Vagina (tissue), 2 donors: ENCODE results near the gene MATK. TPM values are rescaled to one million over a fixed set of nuclear protein-coding genes. Genes with fewer than 3 reads are reported as not detected.

Source experiments
- DNase-seq, 2 donors: peaks; one replicate each; pipeline ENCODE4 v3.0.0-alpha.2; 2017; ENCODE audit errors: extremely low spot score in 2 of 2
- H3K27ac ChIP-seq: fragments of 200-600 bp; sonication (generic); one replicate; pipeline ENCODE4 v1.5.1; 2019
- H3K27me3 ChIP-seq: fragments of 200-600 bp; sonication (generic); one replicate; pipeline ENCODE4 v1.5.1; 2019
- H3K36me3 ChIP-seq, 2 donors: fragments of 200-600 bp; sonication (generic); one replicate each; pipeline ENCODE4 v1.5.1; 2017 to 2019
- H3K4me1 ChIP-seq: fragments of 200-600 bp; sonication (generic); one replicate; pipeline ENCODE4 v1.5.1; 2019
- H3K4me3 ChIP-seq, 2 donors: fragments of 200-600 bp; sonication (generic); 1 replicate in 1 of 2; 2 replicates in 1 of 2; pipeline ENCODE4 v1.5.1; 2016 to 2019
- H3K9me3 ChIP-seq: fragments of 200-600 bp; sonication (generic); one replicate; pipeline ENCODE4 v1.5.1; 2019
- POLR2A ChIP-seq, 2 donors: fragments of 450-650 bp; IDR thresholded peaks; one replicate each; pipeline ENCODE4 v1.6.1; 2017; ENCODE audit warnings: antibody characterized with exemption in 2 of 2, mild to moderate bottlenecking in 2 of 2, moderate library complexity in 2 of 2
- POLR2AphosphoS5 ChIP-seq, 2 donors: sonication (generic); formaldehyde crosslinking; IDR thresholded peaks; one replicate each; pipeline ENCODE4 v1.9.0; 2017; ENCODE audit warnings: antibody characterized with exemption in 2 of 2, mild to moderate bottlenecking in 2 of 2, low read depth in 1 of 2; ENCODE audit not compliant: insufficient read depth in 1 of 2
- intact Hi-C: fragments of 100-400 bp; cut with DNase I; formaldehyde crosslinking; loops from one replicate; pipeline ENCODE4 v1.15.1; 2023
- total RNA-seq: library from RNA; depleted of rRNA; stranded (reverse); fragments of >200 nt; gene quantifications from one replicate; pipeline ENCODE4 v1.2.3, GENCODE V29; 2016
- TF ChIP-seq, protein P1 (sequence below), 3 experiments: fragments of 450-650 bp in 2 of 3; fragments of 200-600 bp in 1 of 3; sonication (generic) in 1 of 3; IDR thresholded peaks; one replicate each; pipeline ENCODE4 v1.5.1; 2017 to 2019; ENCODE audit warnings: antibody characterized with exemption in 3 of 3, mild to moderate bottlenecking in 2 of 3, moderate library complexity in 2 of 3

The MATK gene
- total RNA-seq, 1 donor from 2014 or later, result 1.2 TPM

DNA sequence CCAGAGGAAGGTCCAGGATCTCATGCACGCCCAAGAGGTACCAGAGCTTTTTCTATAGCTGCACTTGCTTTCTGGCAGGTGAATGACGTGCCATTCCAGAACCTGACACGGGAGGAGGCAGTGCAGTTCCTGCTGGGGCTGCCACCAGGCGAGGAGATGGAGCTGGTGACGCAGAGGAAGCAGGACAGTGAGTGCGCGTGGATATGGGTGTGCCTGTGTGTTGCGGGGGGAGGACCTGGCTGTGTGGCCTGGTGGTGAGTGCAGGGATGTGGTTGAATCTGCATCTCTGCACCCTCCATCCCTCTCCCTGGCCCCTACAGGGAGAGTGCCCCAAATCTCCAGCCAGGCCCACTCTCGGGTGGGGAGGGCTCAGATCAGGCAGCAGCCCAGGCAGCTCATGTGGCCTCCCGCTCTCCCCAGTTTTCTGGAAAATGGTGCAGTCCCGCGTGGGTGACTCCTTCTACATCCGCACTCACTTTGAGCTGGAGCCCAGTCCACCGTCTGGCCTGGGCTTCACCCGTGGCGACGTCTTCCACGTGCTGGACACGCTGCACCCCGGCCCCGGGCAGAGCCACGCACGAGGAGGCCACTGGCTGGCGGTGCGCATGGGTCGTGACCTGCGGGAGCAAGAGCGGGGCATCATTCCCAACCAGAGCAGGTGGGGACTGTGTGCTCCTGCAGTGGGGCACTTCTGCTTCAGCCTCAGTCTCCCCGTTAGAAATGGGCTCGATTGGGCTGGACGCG lies 47.5 kb downstream of the MATK start:
- TF ChIP-seq POLR2A (IDR thresholded peaks at IDR 0.05) (no peak), POLR2AphosphoS5 (IDR thresholded peaks at IDR 0.05; ENCODE audit: insufficient read depth in 1 of 2, low read depth in 1 of 2) (no peak)
- TF ChIP-seq, protein P1, sequence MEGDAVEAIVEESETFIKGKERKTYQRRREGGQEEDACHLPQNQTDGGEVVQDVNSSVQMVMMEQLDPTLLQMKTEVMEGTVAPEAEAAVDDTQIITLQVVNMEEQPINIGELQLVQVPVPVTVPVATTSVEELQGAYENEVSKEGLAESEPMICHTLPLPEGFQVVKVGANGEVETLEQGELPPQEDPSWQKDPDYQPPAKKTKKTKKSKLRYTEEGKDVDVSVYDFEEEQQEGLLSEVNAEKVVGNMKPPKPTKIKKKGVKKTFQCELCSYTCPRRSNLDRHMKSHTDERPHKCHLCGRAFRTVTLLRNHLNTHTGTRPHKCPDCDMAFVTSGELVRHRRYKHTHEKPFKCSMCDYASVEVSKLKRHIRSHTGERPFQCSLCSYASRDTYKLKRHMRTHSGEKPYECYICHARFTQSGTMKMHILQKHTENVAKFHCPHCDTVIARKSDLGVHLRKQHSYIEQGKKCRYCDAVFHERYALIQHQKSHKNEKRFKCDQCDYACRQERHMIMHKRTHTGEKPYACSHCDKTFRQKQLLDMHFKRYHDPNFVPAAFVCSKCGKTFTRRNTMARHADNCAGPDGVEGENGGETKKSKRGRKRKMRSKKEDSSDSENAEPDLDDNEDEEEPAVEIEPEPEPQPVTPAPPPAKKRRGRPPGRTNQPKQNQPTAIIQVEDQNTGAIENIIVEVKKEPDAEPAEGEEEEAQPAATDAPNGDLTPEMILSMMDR (IDR thresholded peaks at IDR 0.05), result no peak
- Histone ChIP-seq H3K4me1 (no peaks in the 10 kb centered on the region), H3K9me3 (no peaks in the 10 kb centered on the region), H3K27ac (no peak overlapping the region), H3K36me3 (no peaks in the 10 kb centered on the region), H3K27me3 (no peaks in the 10 kb centered on the region), H3K4me3 (no peak overlapping the region)
- no peak for DNase-seq
- intact Hi-C loops, result no loop called here

DNA sequence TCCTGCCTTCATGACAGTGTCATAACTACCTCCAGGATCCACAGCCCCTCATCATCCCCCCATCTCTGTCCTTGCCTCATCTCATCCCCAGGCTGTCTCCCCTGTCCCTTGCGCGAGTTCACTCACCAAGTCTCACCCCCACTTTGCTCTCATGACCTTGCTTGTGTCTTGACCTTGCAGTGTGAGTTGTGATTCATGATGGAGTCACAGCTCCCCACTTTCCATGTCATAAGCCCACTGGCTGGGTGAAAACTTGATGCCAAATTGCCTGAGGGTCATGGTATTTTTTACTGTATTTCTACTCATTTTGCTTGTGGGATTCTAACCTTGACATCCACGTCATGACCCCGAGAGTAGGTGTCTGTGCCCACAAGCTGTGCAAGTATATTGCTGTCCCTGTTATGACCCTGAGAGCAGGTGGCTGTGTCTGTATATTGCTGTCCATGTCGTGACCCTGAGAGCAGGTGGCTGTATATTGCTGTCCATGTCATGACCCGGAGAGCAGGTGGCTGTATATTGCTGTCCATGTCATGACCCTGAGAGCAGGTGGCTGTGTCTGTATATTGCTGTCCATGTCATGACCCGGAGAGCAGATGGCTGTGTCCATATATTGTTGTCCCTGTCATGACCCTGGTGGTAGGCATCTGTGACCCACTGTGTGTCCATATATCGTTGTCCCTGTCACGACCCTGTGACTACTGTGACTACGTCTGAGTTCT lies 48.5 kb downstream of the MATK start:
- H3K27ac ChIP-seq, result no peak overlapping the region
- no peaks in the 10 kb centered on the region for H3K27me3 ChIP-seq
- DNase-seq, result no peak
- H3K36me3 ChIP-seq, result no peaks in the 10 kb centered on the region
- intact Hi-C loops, result no loop called here
- H3K9me3 ChIP-seq, result no peaks in the 10 kb centered on the region
- no peaks in the 10 kb centered on the region for H3K4me1 ChIP-seq
- TF ChIP-seq POLR2A (IDR thresholded peaks at IDR 0.05), result no peak
- no peak for TF ChIP-seq POLR2AphosphoS5 (IDR thresholded peaks at IDR 0.05; ENCODE audit: insufficient read depth in 1 of 2, low read depth in 1 of 2)
- TF ChIP-seq, protein P1 (IDR thresholded peaks at IDR 0.05), result no peak
- no peak overlapping the region for H3K4me3 ChIP-seq

DNA sequence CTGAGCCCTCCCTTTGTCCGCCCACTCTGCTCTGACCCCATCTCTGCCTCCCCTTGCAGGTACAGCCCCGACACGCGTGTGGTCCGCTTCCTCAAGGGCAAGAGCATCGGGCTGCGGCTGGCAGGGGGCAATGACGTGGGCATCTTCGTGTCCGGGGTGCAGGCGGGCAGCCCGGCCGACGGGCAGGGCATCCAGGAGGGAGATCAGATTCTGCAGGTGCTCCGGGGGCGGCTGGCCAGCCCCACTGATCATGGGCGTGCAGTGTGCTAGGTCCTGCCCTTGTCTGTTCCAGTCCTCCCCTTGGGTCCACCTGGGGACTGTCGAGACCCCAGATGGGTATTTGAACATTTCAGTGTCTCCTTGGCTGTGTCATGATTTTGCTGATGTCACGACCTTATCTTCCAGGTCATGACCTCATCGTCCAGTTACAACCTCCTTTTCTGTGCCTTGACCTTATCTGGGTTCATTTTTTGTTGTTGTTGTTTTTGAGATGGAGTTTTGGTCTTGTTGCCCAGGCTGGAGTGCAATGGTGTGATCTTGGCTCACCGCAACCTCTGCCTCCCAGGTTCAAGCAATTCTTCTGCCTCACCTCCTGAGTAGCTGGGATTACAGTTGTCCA lies 50.0 kb downstream of the MATK start:
- Histone ChIP-seq H3K36me3 (no peaks in the 10 kb centered on the region), H3K4me1 (no peaks in the 10 kb centered on the region), H3K4me3 (no peak overlapping the region), H3K9me3 (no peaks in the 10 kb centered on the region), H3K27me3 (no peaks in the 10 kb centered on the region), H3K27ac (no peak overlapping the region)
- TF ChIP-seq POLR2AphosphoS5 (IDR thresholded peaks at IDR 0.05; ENCODE audit: insufficient read depth in 1 of 2, low read depth in 1 of 2) (no peak), POLR2A (IDR thresholded peaks at IDR 0.05) (no peak)
- TF ChIP-seq, protein P1 (IDR thresholded peaks at IDR 0.05), result no peak
- intact Hi-C loops, result no loop called here
- no peak for DNase-seq

DNA sequence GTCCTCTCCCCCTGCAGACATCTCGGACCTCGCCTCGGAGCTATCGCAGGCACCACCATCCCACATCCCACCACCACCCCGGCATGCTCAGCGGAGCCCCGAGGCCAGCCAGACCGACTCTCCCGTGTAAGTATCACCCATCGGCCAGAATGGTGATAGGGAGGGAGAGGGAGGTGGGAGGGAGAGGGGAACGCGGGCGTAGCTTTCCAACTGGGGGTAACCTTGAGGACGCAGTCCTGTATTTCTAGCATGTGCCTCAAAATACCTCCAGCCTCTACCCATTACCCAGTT lies 51.9 kb downstream of the MATK start:
- Histone ChIP-seq H3K27me3 (no peaks in the 10 kb centered on the region), H3K4me3 (no peak overlapping the region), H3K36me3 (no peaks in the 10 kb centered on the region), H3K4me1 (no peaks in the 10 kb centered on the region), H3K27ac (no peak overlapping the region), H3K9me3 (no peaks in the 10 kb centered on the region)
- DNase-seq, result no peak
- TF ChIP-seq, protein P1 (IDR thresholded peaks at IDR 0.05), result no peak
- no peak for TF ChIP-seq POLR2A (IDR thresholded peaks at IDR 0.05)
- intact Hi-C loops, result no loop called here
